Natural killer cell (primary cell): Measurements from ENCODE around the gene SNTA1. TPM values are rescaled to one million over a fixed set of nuclear protein-coding genes. Genes with fewer than 3 reads are reported as not detected.
"Not testable (repeated sequence)": the region's sequence is repeated elsewhere in the genome, so short reads cannot be mapped to it uniquely, and the experiment has no call there.

Source experiments
- ATAC-seq, 3 donors: fragments of 150-1000 bp in 2 of 3; fragments of 200-7000 bp in 1 of 3; cut with Tn5 transposase; 1 replicate in 1 of 3; 2 replicates in 2 of 3; pipeline ENCODE4 v1.10.0; 2021; ENCODE audit warnings: mild to moderate bottlenecking in 2 of 3, moderate library complexity in 2 of 3
- DNase-seq, 2 donors: peaks; one replicate each; pipeline versions ENCODE4 v3.0.0 to v3.0.0-alpha.2; 2013 to 2021; ENCODE audit warnings: mixed read lengths in 1 of 2
- H3K27ac ChIP-seq: one replicate; pipeline ENCODE4 v1.5.1; 2013; ENCODE audit warnings: mild to moderate bottlenecking, low read length
- H3K27me3 ChIP-seq: one replicate; pipeline ENCODE4 v1.6.1; 2013; ENCODE audit warnings: low read length; ENCODE audit not compliant: control insufficient read depth, insufficient read depth
- H3K36me3 ChIP-seq: one replicate; pipeline ENCODE4 v1.6.1; 2013; ENCODE audit warnings: low read length; ENCODE audit not compliant: control insufficient read depth, insufficient read depth
- H3K4me1 ChIP-seq: one replicate; pipeline ENCODE4 v1.6.1; 2013; ENCODE audit warnings: low read length; ENCODE audit not compliant: control insufficient read depth, insufficient read depth
- H3K4me3 ChIP-seq: one replicate; pipeline ENCODE4 v1.5.1; 2013; ENCODE audit warnings: low read length
- H3K9me3 ChIP-seq: one replicate; pipeline ENCODE4 v1.6.1; 2013; ENCODE audit warnings: low read length; ENCODE audit not compliant: control insufficient read depth, insufficient read depth
- H3K27ac Mint-ChIP-seq, 2 donors: one replicate each; pipeline ENCODE4 v1.8.0; 2022; ENCODE audit warnings: mild to moderate bottlenecking in 2 of 2, mixed read lengths in 2 of 2, moderate library complexity in 1 of 2
- H3K27me3 Mint-ChIP-seq, 2 donors: one replicate each; pipeline ENCODE4 v1.8.0; 2022; ENCODE audit warnings: low read depth in 2 of 2, mixed read lengths in 2 of 2
- H3K36me3 Mint-ChIP-seq: one replicate; pipeline ENCODE4 v1.8.0; 2022; ENCODE audit warnings: mixed read lengths
- H3K4me1 Mint-ChIP-seq, 2 donors: one replicate each; pipeline ENCODE4 v1.8.0; 2022; ENCODE audit warnings: mixed read lengths in 2 of 2
- H3K4me3 Mint-ChIP-seq: one replicate; pipeline ENCODE4 v1.8.0; 2022; ENCODE audit warnings: mild to moderate bottlenecking, moderate library complexity, mixed read lengths
- H3K9me3 Mint-ChIP-seq, 2 donors: one replicate each; pipeline ENCODE4 v1.8.0; 2022; ENCODE audit warnings: mixed read lengths in 2 of 2
- CTCF ChIP-seq: fragments of 200-600 bp; IDR thresholded peaks from one replicate; pipeline ENCODE4 v1.8.0; 2022; ENCODE audit warnings: antibody characterized with exemption
- WGBS: methylation state at CpG from one replicate; pipeline ENCODE4 v1.1.7; 2013; ENCODE audit warnings: missing lambda C conversion rate; ENCODE audit not compliant: insufficient coverage; 5-methylcytosine and 5-hydroxymethylcytosine counted together
- intact Hi-C: fragments of 100-400 bp; cut with micrococcal nuclease; formaldehyde crosslinking; loops from one replicate; pipeline ENCODE4 v1.14.2; 2022
- total RNA-seq, 4 donors: library from RNA; stranded (reverse); fragments of 120-200 nt in 1 of 4; gene quantifications; one replicate each; pipeline versions ENCODE4 v1.2.3 to v1.2.4, GENCODE V29; 2013 to 2022

The SNTA1 gene
- total RNA-seq, 3 donors from 2014 or later (not counting 1 experiment from before 2014, with no cell fraction given): 1.2 to 2.4 (median 1.8) TPM

GRCh38 chr20:33489495-33490022 is 46.0 kb upstream of the SNTA1 start:
- Histone ChIP-seq H3K9me3 (no peaks in the 10 kb centered on the region), H3K27ac (peak overlapping the region; percentile 93), H3K4me3 (peak overlapping the region; percentile 48), H3K36me3 (no peaks in the 10 kb centered on the region), H3K4me1 (peaks cover 14% of the 10 kb centered on the region), H3K27me3 (no peaks in the 10 kb centered on the region)
- H3K4me1 Mint-ChIP-seq: peaks cover 0 to 9% of the 10 kb centered on the region in 2 donors
- TF ChIP-seq CTCF: no peak
- DNase-seq (peak; percentile 98 to 99), ATAC-seq (peak; percentile 94 to 98 (median 95))
- H3K27me3 Mint-ChIP-seq: no peaks in the 10 kb centered on the region
- no peaks in the 10 kb centered on the region for H3K9me3 Mint-ChIP-seq
- H3K4me3 Mint-ChIP-seq: peak overlapping the region; percentile 88
- WGBS: under 1% methylated on average over 35 of the region's 36 CpGs
- H3K27ac Mint-ChIP-seq: peak overlapping the region; percentile 88 to 92
- H3K36me3 Mint-ChIP-seq: no peaks in the 10 kb centered on the region
- intact Hi-C loops: loop anchor here (2.0 kb wide), 1 partner anchor 65 kb away; no protein-coding TSS in a partner anchor

- H3K9me3 Mint-ChIP-seq, intact Hi-C loops, ATAC-seq, H3K27me3 Mint-ChIP-seq, H3K4me1 Mint-ChIP-seq, H3K4me3 Mint-ChIP-seq, H3K36me3 Mint-ChIP-seq, H3K9me3 ChIP-seq, DNase-seq, H3K36me3 ChIP-seq, H3K27me3 ChIP-seq: not testable (repeated sequence)
- Histone ChIP-seq H3K4me1 (peaks cover 14% of the 10 kb centered on the region), H3K4me3 (peak overlapping the region; percentile 48), H3K27ac (peak overlapping the region; percentile 93)
- H3K27ac Mint-ChIP-seq: peak overlapping the region; percentile 88 to 92
- 96% methylated on average over 31 of the region's 32 CpGs for WGBS
These were observed 45.3 kb upstream of the SNTA1 start for GRCh38 chr20:33488661-33489494.

GRCh38 chr20:33488201-33488600 is 44.6 kb upstream of the SNTA1 start:
- WGBS: 95% methylated on average over 8 of the region's 10 CpGs
- Histone ChIP-seq H3K27ac (no peak overlapping the region), H3K9me3 (no peaks in the 10 kb centered on the region), H3K27me3 (no peaks in the 10 kb centered on the region), H3K36me3 (no peaks in the 10 kb centered on the region), H3K4me1 (peaks cover 14% of the 10 kb centered on the region), H3K4me3 (no peak overlapping the region)
- Mint-ChIP-seq H3K27ac (peak overlapping the region; percentile 26 to 36), H3K4me3 (no peak overlapping the region), H3K27me3 (no peaks in the 10 kb centered on the region), H3K36me3 (no peaks in the 10 kb centered on the region), H3K9me3 (no peaks in the 10 kb centered on the region), H3K4me1 (peaks cover 0 to 9% of the 10 kb centered on the region in 2 donors)
- no peak for TF ChIP-seq CTCF
- ATAC-seq: no peak
- intact Hi-C loops: no loop called here
- no peak for DNase-seq

- DNase-seq, H3K27me3 Mint-ChIP-seq, H3K27ac ChIP-seq, intact Hi-C loops, H3K36me3 ChIP-seq, H3K27me3 ChIP-seq, ATAC-seq, H3K9me3 Mint-ChIP-seq, H3K4me3 Mint-ChIP-seq, H3K4me3 ChIP-seq, H3K4me1 ChIP-seq, H3K9me3 ChIP-seq, H3K36me3 Mint-ChIP-seq, H3K4me1 Mint-ChIP-seq, H3K27ac Mint-ChIP-seq: not testable (repeated sequence)
- whole genome bisulfite sequencing: 98% methylated on average over 5 of the region's 5 CpGs
These were observed 39.6 kb upstream of the SNTA1 start for GRCh38 chr20:33483186-33483585.
